Lower lobe of right lung (tissue), 2 donors: Measurements from ENCODE around the gene CPNE1. TPM values are rescaled to one million over a fixed set of nuclear protein-coding genes. Genes with fewer than 3 reads are reported as not detected.

ENCODE experiments used
- ATAC-seq, 2 donors: fragments of 200-7000 bp; cut with Tn5 transposase; one replicate each; pipeline ENCODE4 v1.9.1; 2020 to 2022; ENCODE audit warnings: mild to moderate bottlenecking in 2 of 2, moderate library complexity in 2 of 2
- DNase-seq: peaks from one replicate; pipeline ENCODE4 v3.0.0-alpha.2; 2020
- H3K27ac ChIP-seq: fragments of 200-600 bp; one replicate; pipeline ENCODE4 v1.8.0; 2022
- H3K27me3 ChIP-seq: fragments of 200-600 bp; one replicate; pipeline ENCODE4 v1.8.0; 2022; ENCODE audit warnings: low read depth
- H3K36me3 ChIP-seq: fragments of 200-600 bp; one replicate; pipeline ENCODE4 v1.8.0; 2022; ENCODE audit warnings: mild to moderate bottlenecking
- H3K4me1 ChIP-seq: fragments of 200-600 bp; one replicate; pipeline ENCODE4 v1.8.0; 2022
- H3K4me3 ChIP-seq: fragments of 200-600 bp; one replicate; pipeline ENCODE4 v1.8.0; 2022; ENCODE audit warnings: mild to moderate bottlenecking
- H3K9me3 ChIP-seq: fragments of 200-600 bp; one replicate; pipeline ENCODE4 v1.8.0; 2022
- CTCF ChIP-seq: fragments of 200-600 bp; IDR thresholded peaks from one replicate; pipeline ENCODE4 v1.8.0; 2022; ENCODE audit warnings: antibody characterized with exemption, mild to moderate bottlenecking
- intact Hi-C: fragments of 100-400 bp; cut with DNase I; formaldehyde crosslinking; loops from one replicate; pipeline ENCODE4 v1.11.0; 2022
- total RNA-seq: library from RNA; stranded (reverse); fragmentation: NEBNext Ultra II Directional; extraction: Animal tissue kit (Norgen Biotek cat#: 25700); gene quantifications from one replicate; pipeline ENCODE4 v1.2.1, GENCODE V29; 2021
- donor health status: DM: no; HTN: yes; CAD: no; lungs with severe emphysema.

The CPNE1 gene
- total RNA-seq, 1 donor from 2014 or later = 154 TPM

- DNase-seq (no peak), ATAC-seq (no peak)
- no peak for TF ChIP-seq CTCF
- Histone ChIP-seq H3K4me3 (no peak overlapping the region), H3K36me3 (peaks cover 32% of the 10 kb centered on the region), H3K27me3 (no peaks in the 10 kb centered on the region), H3K27ac (no peak overlapping the region), H3K4me1 (peaks cover 57% of the 10 kb centered on the region), H3K9me3 (no peaks in the 10 kb centered on the region)
- intact Hi-C loops = no loop called here
Observed at GRCh38 chr20:35654415-35654814, 10.3 kb downstream of the CPNE1 start.

DNA sequence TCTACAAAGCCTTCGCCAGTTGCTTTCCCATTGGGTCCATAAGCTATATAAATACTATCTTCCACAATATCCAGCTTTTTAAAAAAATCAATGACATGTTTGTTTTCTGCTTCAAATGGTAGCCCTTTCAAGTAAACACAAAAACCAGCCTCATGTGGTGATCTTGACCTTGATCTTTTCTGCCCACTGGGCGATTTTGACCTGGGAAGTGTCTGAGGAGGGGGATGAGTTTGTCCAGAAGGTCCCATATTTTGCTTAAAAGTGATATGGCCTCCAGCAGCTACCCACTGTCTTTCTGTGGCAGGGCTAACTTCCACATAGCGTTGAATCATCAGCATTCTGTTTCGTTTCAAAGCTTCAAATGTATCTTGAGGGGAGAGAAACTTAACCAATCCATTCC, 10.8 kb downstream of the CPNE1 start:
- Histone ChIP-seq H3K27ac (no peak overlapping the region), H3K27me3 (no peaks in the 10 kb centered on the region), H3K36me3 (peaks cover 32% of the 10 kb centered on the region), H3K4me3 (no peak overlapping the region), H3K4me1 (peaks cover 57% of the 10 kb centered on the region), H3K9me3 (no peaks in the 10 kb centered on the region)
- ATAC-seq (no peak), DNase-seq (no peak)
- no peak for TF ChIP-seq CTCF
- intact Hi-C loops = no loop called here

GRCh38 chr20:35653430-35653734, 11.3 kb downstream of the CPNE1 start:
- H3K4me3 ChIP-seq = no peak overlapping the region
- peaks cover 32% of the 10 kb centered on the region for H3K36me3 ChIP-seq
- no peak for TF ChIP-seq CTCF
- no peaks in the 10 kb centered on the region for H3K27me3 ChIP-seq
- H3K4me1 ChIP-seq = peaks cover 57% of the 10 kb centered on the region
- H3K27ac ChIP-seq = no peak overlapping the region
- ATAC-seq (no peak), DNase-seq (no peak)
- intact Hi-C loops = no loop called here
- H3K9me3 ChIP-seq = no peaks in the 10 kb centered on the region

- H3K27me3 ChIP-seq = no peaks in the 10 kb centered on the region
- peaks cover 32% of the 10 kb centered on the region for H3K36me3 ChIP-seq
- H3K9me3 ChIP-seq = no peaks in the 10 kb centered on the region
- no peak for TF ChIP-seq CTCF
- no peak overlapping the region for H3K4me3 ChIP-seq
- H3K4me1 ChIP-seq = peaks cover 54% of the 10 kb centered on the region
- intact Hi-C loops = no loop called here
- ATAC-seq (no peak), DNase-seq (no peak)
- H3K27ac ChIP-seq = no peak overlapping the region
Observed at GRCh38 chr20:35652641-35653429, 11.9 kb downstream of the CPNE1 start.

GRCh38 chr20:35651958-35652357, 12.7 kb downstream of the CPNE1 start:
- TF ChIP-seq CTCF = no peak
- peaks cover 45% of the 10 kb centered on the region for H3K4me1 ChIP-seq

More at GRCh38 chr20:35651958-35652357, 12.7 kb downstream of the CPNE1 start:
- H3K4me3 ChIP-seq = no peak overlapping the region
- H3K27me3 ChIP-seq = no peaks in the 10 kb centered on the region
- no peak for ATAC-seq
- H3K27ac ChIP-seq = no peak overlapping the region
- no peaks in the 10 kb centered on the region for H3K9me3 ChIP-seq
- peaks cover 32% of the 10 kb centered on the region for H3K36me3 ChIP-seq
- DNase-seq = no peak
- intact Hi-C loops = no loop called here
